ENCODE measurements around the gene SCN1B.

DNA sequence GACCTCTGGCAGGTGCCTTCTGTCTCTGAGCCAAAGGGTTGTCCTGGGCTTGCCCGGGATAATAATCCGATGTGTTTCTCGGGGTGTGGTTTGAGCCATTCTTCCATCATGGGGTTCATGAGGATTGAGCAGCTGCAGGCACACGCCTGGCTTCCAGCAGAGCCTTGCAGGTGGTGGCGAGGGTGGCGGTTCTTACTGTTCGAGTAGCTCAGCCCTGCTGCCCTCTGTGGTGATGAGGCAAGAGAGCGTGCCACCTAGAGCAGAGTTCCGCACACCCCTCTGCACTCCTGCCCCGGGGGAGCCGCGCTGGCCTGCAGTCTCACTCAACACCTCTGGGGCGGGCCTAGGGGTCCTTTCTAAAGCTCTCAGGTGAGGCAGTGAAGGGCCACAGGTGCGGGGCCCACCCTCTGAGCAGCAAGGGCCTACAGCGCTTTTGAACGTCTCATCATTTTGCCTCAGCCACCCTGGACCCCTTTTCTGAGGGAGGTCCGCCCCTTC, 3.8 kb downstream of the SCN1B start:
- TF ChIP-seq CHD4 (IDR thresholded peaks at IDR 0.05) (no peak), NR2F1 (conservative IDR thresholded peaks at IDR 0.05) (no peak), CTCF (IDR thresholded peaks at IDR 0.05 in 2 of 3, conservative IDR thresholded peaks at IDR 0.05 in 1 of 3; ENCODE audit: control insufficient read depth in 2 of 3, extremely low read depth in 1 of 3, insufficient read depth in 1 of 3, low read depth in 3 of 3, low read length in 3 of 3) (no peak), POLR2A (IDR thresholded peaks at IDR 0.05; ENCODE audit: low read depth, low read length) (no peak), BMI1 (IDR thresholded peaks at IDR 0.05; ENCODE audit: borderline replicate concordance) (no peak), POLR2AphosphoS2 (IDR thresholded peaks at IDR 0.05; ENCODE audit: low read depth, low read length) (no peak)
- TF ChIP-seq, protein P1, sequence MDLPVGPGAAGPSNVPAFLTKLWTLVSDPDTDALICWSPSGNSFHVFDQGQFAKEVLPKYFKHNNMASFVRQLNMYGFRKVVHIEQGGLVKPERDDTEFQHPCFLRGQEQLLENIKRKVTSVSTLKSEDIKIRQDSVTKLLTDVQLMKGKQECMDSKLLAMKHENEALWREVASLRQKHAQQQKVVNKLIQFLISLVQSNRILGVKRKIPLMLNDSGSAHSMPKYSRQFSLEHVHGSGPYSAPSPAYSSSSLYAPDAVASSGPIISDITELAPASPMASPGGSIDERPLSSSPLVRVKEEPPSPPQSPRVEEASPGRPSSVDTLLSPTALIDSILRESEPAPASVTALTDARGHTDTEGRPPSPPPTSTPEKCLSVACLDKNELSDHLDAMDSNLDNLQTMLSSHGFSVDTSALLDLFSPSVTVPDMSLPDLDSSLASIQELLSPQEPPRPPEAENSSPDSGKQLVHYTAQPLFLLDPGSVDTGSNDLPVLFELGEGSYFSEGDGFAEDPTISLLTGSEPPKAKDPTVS (IDR thresholded peaks at IDR 0.05; ENCODE audit: low read depth, low read length), result no peak
